Activated CD4-positive, alpha-beta memory T cell treated with anti-CD3 and anti-CD28 coated beads for 36 hours (primary cell): ENCODE results near the gene SLC38A5. TPM values are rescaled to one million over a fixed set of nuclear protein-coding genes. Genes with fewer than 3 reads are reported as not detected.
"Not testable (repeated sequence)": the region's sequence is repeated elsewhere in the genome, so short reads cannot be mapped to it uniquely, and the experiment has no call there.

Experiments used
- CTCF ChIA-PET: fragments of 350-600 bp; sonication (Branson Sonifier 250); formaldehyde crosslinking; loops from one replicate; lab custom pipeline; 2021; ENCODE audit warnings: antibody characterized with exemption, inconsistent platforms; lab: Charles Lee
- POLR2A ChIA-PET: fragments of 350-600 bp; sonication (Branson Sonifier 250); formaldehyde crosslinking; loops from one replicate; lab custom pipeline; 2021; ENCODE audit warnings: antibody characterized with exemption; lab: Charles Lee
- DNase-seq: peaks from one replicate; pipeline ENCODE4 v3.0.0-alpha.2; 2020
- H3K27ac Mint-ChIP-seq: one replicate; pipeline ENCODE4 v1.8.0; 2021; ENCODE audit warnings: mixed read lengths
- H3K27me3 Mint-ChIP-seq: one replicate; pipeline ENCODE4 v1.8.0; 2021; ENCODE audit warnings: mixed read lengths
- H3K36me3 Mint-ChIP-seq: one replicate; pipeline ENCODE4 v1.8.0; 2021; ENCODE audit warnings: mixed read lengths
- H3K4me1 Mint-ChIP-seq: one replicate; pipeline ENCODE4 v1.8.0; 2021; ENCODE audit warnings: low read depth, mixed read lengths
- H3K4me3 Mint-ChIP-seq: one replicate; pipeline ENCODE4 v1.8.0; 2021; ENCODE audit warnings: mild to moderate bottlenecking, mixed read lengths
- H3K9me3 Mint-ChIP-seq: one replicate; pipeline ENCODE4 v1.8.0; 2021; ENCODE audit warnings: mixed read lengths
- intact Hi-C: fragments of 100-400 bp; cut with micrococcal nuclease; formaldehyde crosslinking; loops from one replicate; pipeline ENCODE4 v1.15.1; 2023
- total RNA-seq, 2 experiments: library from RNA; stranded (reverse); gene quantifications; one replicate each; pipeline ENCODE4 v1.2.3, GENCODE V29; 2021

Gene SLC38A5
- total RNA-seq: 10 to 100 TPM; 70.7 to 73.0 TPM

GRCh38 chrX:48470110-48470832 lies at the start of gene SLC38A5:
TSS of gene SLC38A5 (minus strand) at chrX:48470260. CDS start at chrX:48467924, 2,336 bp downstream.
- ChIA-PET CTCF (no interaction called here), POLR2A (no interaction called here)
- H3K27me3 Mint-ChIP-seq: no peaks in the 10 kb centered on the region
- H3K4me3 Mint-ChIP-seq: peak within 1 kb of the TSS; percentile 95
- intact Hi-C loops: no loop called here
- peaks cover 21% of the 10 kb centered on the region for H3K36me3 Mint-ChIP-seq
- no peaks in the 10 kb centered on the region for H3K9me3 Mint-ChIP-seq
- peak within 1 kb of the TSS; percentile 93 for H3K27ac Mint-ChIP-seq
- no peak for DNase-seq
- peaks cover 31% of the 10 kb centered on the region for H3K4me1 Mint-ChIP-seq

GRCh38 chrX:48519481-48519880 lies 49.4 kb upstream of the SLC38A5 start:
- intact Hi-C loops, H3K36me3 Mint-ChIP-seq, H3K27me3 Mint-ChIP-seq, CTCF ChIA-PET, POLR2A ChIA-PET, DNase-seq, H3K4me3 Mint-ChIP-seq, H3K9me3 Mint-ChIP-seq: not testable (repeated sequence)
- H3K4me1 Mint-ChIP-seq: peaks cover 25% of the 10 kb centered on the region
- H3K27ac Mint-ChIP-seq: peak overlapping the region; percentile 38

- Mint-ChIP-seq H3K27me3 (no peaks in the 10 kb centered on the region), H3K27ac (no peak overlapping the region), H3K36me3 (no peaks in the 10 kb centered on the region), H3K9me3 (no peaks in the 10 kb centered on the region), H3K4me3 (no peak overlapping the region), H3K4me1 (peaks cover 21% of the 10 kb centered on the region)
- no peak for DNase-seq
- ChIA-PET CTCF (no interaction called here), POLR2A (no interaction called here)
- intact Hi-C loops: no loop called here
These were observed 46.9 kb upstream of the SLC38A5 start for GRCh38 chrX:48516987-48517386.

DNA sequence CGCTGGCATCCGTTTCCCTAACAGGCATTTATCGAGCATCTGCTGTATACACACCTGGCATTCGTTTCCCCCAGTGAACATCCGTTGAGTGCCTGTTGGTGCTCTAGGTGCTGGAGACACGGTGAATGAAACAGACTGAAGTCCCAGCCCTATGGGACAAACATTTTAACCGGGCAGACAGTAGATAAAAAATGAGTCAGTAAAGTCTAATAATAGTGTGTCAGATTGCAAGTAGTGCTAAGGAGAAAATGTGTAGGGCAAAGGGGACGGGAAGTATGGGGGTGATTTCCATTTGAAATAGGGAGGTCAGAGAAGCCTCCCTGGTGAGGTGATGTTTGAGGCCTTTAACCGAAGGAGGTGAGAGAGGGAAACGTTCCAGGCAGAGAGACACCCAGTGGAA lies 46.2 kb upstream of the SLC38A5 start:
- intact Hi-C loops: no loop called here
- H3K9me3 Mint-ChIP-seq: no peaks in the 10 kb centered on the region
- ChIA-PET POLR2A (no interaction called here), CTCF (no interaction called here)
- DNase-seq: no peak
- H3K27ac Mint-ChIP-seq: no peak overlapping the region
- no peak overlapping the region for H3K4me3 Mint-ChIP-seq
- no peaks in the 10 kb centered on the region for H3K27me3 Mint-ChIP-seq
- no peaks in the 10 kb centered on the region for H3K36me3 Mint-ChIP-seq
- H3K4me1 Mint-ChIP-seq: peaks cover 21% of the 10 kb centered on the region

DNA sequence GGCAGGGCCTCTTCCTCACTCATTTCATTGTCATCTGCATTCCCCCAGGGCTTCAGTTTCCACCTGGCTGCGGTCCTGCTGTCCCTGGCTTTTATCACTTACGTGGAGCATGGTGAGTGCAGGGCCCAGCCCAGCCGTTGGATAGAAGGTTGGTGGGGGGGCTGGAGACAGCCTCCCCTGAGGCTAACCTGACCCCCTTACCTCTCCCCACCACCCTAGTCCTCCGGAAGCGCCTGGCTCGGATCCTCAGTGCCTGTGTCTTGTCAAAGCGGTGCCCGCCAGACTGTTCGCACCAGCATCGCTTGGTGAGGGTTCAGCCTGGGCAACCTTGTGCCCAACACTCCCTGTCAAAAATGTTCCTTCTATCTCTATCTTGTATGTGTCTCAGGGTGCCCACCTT lies 45.8 kb upstream of the SLC38A5 start:
- POLR2A ChIA-PET: interaction anchor here (1.2 kb wide), 1 partner anchor 59 kb away, joined by 3 read pairs; no protein-coding TSS in a partner anchor
- Mint-ChIP-seq H3K27ac (no peak overlapping the region), H3K27me3 (no peaks in the 10 kb centered on the region), H3K9me3 (no peaks in the 10 kb centered on the region), H3K4me3 (no peak overlapping the region), H3K4me1 (peaks cover 17% of the 10 kb centered on the region), H3K36me3 (no peaks in the 10 kb centered on the region)
- intact Hi-C loops: no loop called here
- CTCF ChIA-PET: no interaction called here
- no peak for DNase-seq

DNA sequence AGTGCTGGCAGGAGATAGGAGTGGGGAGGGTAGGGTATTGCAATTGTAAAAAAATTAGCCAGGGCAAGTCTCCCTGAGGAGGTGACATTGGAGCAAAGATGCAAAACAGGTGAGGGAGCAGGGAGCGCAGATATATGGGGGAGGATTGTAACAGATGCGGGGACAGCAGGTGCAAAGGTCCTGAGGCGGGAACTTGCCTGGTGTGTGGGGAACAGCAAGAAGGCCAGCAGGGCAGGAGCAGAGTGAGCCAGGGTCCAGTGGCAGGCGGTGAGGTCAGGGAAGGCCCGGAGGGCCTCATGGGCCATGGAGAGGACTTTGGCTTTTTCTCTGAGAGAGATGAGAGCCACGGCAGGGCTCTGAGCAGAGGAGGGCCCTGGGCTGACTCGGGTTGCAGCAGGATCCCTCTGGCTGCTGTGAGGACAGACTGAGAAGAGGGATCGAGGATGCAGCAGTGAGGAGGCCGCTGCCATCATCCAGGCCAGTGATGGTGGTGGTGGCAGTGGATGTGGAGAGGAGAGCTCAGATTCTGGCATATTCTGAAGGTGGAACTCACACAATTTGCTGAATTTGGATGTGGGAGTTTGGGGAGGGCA lies 44.9 kb upstream of the SLC38A5 start:
- Mint-ChIP-seq H3K36me3 (no peaks in the 10 kb centered on the region), H3K9me3 (no peaks in the 10 kb centered on the region), H3K4me3 (no peak overlapping the region), H3K27ac (no peak overlapping the region), H3K4me1 (peaks cover 16% of the 10 kb centered on the region), H3K27me3 (no peaks in the 10 kb centered on the region)
- no peak for DNase-seq
- ChIA-PET POLR2A (interaction anchor here (1.2 kb wide), 1 partner anchor 60 kb away, joined by 3 read pairs; no protein-coding TSS in a partner anchor), CTCF (no interaction called here)
- intact Hi-C loops: no loop called here

GRCh38 chrX:48514126-48514806 lies 44.2 kb upstream of the SLC38A5 start:
- CTCF ChIA-PET: no interaction called here
- Mint-ChIP-seq H3K9me3 (no peaks in the 10 kb centered on the region), H3K27ac (no peak overlapping the region), H3K27me3 (no peaks in the 10 kb centered on the region), H3K4me3 (no peak overlapping the region), H3K4me1 (peaks cover 19% of the 10 kb centered on the region), H3K36me3 (no peaks in the 10 kb centered on the region)
- intact Hi-C loops: no loop called here
- DNase-seq: no peak
- POLR2A ChIA-PET: no interaction called here

- ChIA-PET CTCF (no interaction called here), POLR2A (no interaction called here)
- H3K4me3 Mint-ChIP-seq: no peak overlapping the region
- DNase-seq: no peak
- no peaks in the 10 kb centered on the region for H3K36me3 Mint-ChIP-seq
- H3K4me1 Mint-ChIP-seq: peaks cover 18% of the 10 kb centered on the region
- H3K9me3 Mint-ChIP-seq: no peaks in the 10 kb centered on the region
- no peaks in the 10 kb centered on the region for H3K27me3 Mint-ChIP-seq
- no peak overlapping the region for H3K27ac Mint-ChIP-seq
- intact Hi-C loops: no loop called here
These were observed 43.6 kb upstream of the SLC38A5 start for GRCh38 chrX:48513670-48514069.

DNA sequence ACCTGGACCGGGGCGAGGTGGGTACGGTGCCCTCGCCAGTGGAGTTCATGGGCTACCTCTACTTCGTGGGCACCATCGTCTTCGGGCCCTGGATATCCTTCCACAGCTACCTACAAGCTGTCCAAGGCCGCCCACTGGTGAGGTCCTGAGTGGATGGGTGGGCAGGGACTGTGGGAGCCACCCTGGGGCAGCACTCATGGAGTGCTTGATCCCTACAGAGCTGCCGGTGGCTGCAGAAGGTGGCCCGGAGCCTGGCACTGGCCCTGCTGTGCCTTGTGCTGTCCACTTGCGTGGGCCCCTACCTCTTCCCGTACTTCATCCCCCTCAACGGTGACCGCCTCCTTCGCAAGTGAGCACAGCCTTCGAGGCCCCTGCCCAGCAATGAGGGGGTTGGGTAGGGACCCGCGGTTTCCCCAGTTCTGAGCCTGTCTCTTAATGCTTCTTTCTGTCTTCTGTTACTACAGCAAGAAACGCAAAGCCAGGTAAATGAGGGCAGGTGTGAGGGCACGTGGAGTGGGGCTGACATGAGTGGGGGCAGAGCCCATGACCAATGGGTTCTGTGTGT lies 42.4 kb upstream of the SLC38A5 start:
- H3K4me1 Mint-ChIP-seq: peaks cover 18% of the 10 kb centered on the region
- H3K4me3 Mint-ChIP-seq: no peak overlapping the region
- POLR2A ChIA-PET: no interaction called here
- no peaks in the 10 kb centered on the region for H3K27me3 Mint-ChIP-seq
- CTCF ChIA-PET: no interaction called here
- no peak for DNase-seq
- no peaks in the 10 kb centered on the region for H3K36me3 Mint-ChIP-seq
- intact Hi-C loops: no loop called here
- no peaks in the 10 kb centered on the region for H3K9me3 Mint-ChIP-seq
- H3K27ac Mint-ChIP-seq: no peak overlapping the region

DNA sequence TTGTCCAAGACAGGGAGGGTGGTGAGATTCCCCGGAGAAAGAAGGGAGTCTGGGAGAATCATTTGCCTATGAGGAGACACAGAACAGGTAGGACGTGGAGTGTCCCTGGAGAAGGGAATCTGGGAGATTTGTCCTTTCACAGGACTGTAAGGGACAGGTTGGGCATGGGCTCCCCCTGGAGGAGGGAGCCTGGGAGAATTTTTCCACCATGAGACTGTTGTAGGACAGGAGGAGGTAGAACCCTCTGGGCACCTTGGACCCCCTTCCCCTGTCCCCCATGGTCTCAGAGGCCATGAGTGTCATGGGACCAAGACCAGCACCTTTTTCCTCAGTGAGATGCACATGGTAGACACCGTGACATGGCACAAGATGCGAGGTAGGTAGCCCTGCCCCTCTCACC lies 41.5 kb upstream of the SLC38A5 start:
- intact Hi-C loops: no loop called here
- no peak for DNase-seq
- ChIA-PET POLR2A (no interaction called here), CTCF (no interaction called here)
- no peak overlapping the region for H3K4me3 Mint-ChIP-seq
- no peaks in the 10 kb centered on the region for H3K36me3 Mint-ChIP-seq
- H3K9me3 Mint-ChIP-seq: no peaks in the 10 kb centered on the region
- H3K27ac Mint-ChIP-seq: no peak overlapping the region
- H3K4me1 Mint-ChIP-seq: peaks cover 14% of the 10 kb centered on the region
- no peaks in the 10 kb centered on the region for H3K27me3 Mint-ChIP-seq

DNA sequence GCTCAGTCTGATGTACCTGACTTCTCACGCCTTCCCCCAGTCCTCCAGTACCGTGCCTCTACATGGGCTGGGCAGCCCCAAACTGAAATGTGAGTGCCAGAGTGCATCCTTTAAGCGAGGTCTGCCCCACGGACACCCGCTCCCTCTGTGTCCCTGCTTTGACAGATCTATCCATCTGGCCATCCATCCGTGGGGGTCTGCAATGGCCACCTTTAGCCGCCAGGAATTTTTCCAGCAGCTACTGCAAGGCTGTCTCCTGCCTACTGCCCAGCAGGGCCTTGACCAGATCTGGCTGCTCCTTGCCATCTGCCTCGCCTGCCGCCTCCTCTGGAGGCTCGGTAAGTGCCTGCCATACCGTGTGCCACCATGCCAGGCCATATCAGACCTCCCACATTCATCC lies 39.6 kb upstream of the SLC38A5 start:
- CTCF ChIA-PET: no interaction called here
- H3K27ac Mint-ChIP-seq: peak overlapping the region; percentile 80
- H3K4me3 Mint-ChIP-seq: peak overlapping the region; percentile 83

GRCh38 chrX:48509245-48509590 lies 39.2 kb upstream of the SLC38A5 start:
- Mint-ChIP-seq H3K27me3 (no peaks in the 10 kb centered on the region), H3K36me3 (no peaks in the 10 kb centered on the region), H3K4me1 (peaks cover 14% of the 10 kb centered on the region), H3K9me3 (no peaks in the 10 kb centered on the region), H3K27ac (peak overlapping the region; percentile 80), H3K4me3 (peak overlapping the region; percentile 83)
- POLR2A ChIA-PET: no interaction called here
- no peak for DNase-seq
- intact Hi-C loops: no loop called here
- CTCF ChIA-PET: no interaction called here

More for the DNA sequence above, 39.6 kb upstream of the SLC38A5 start:
- no peak for DNase-seq
- peaks cover 14% of the 10 kb centered on the region for H3K4me1 Mint-ChIP-seq
- POLR2A ChIA-PET: interaction anchor here (0.6 kb wide), 1 partner anchor 1170 kb away, joined by 4 read pairs; no protein-coding TSS in a partner anchor
- H3K9me3 Mint-ChIP-seq: no peaks in the 10 kb centered on the region
- intact Hi-C loops: no loop called here
- H3K27me3 Mint-ChIP-seq: no peaks in the 10 kb centered on the region
- no peaks in the 10 kb centered on the region for H3K36me3 Mint-ChIP-seq
